OCI-LY3 (cell line): Measurements from ENCODE around the gene ST6GAL2.

Experiments
- H2AFZ ChIP-seq: fragments of 200-600, 300-600 bp; shearing (Covaris generic); 2 replicates; pipeline ENCODE4 v1.6.0; 2014; ENCODE audit warnings: antibody characterized with exemption, low read depth, low read length
- H3K27ac ChIP-seq: fragments of 200-600, 300-600 bp; sonication (generic); 2 replicates; pipeline ENCODE4 v1.5.1; 2014; ENCODE audit warnings: mild to moderate bottlenecking, low read length, moderate library complexity, mixed read lengths
- H3K27me3 ChIP-seq: fragments of 200-600, 300-600 bp; sonication (generic); 2 replicates; pipeline ENCODE4 v1.6.1; 2014; ENCODE audit warnings: low read depth, low read length, mixed read lengths
- H3K36me3 ChIP-seq: fragments of 200-600, 300-600 bp; sonication (generic); replicated peaks from 2 replicates; pipeline ENCODE3; 2014; ENCODE audit warnings: low read depth, low read length, mixed read lengths
- H3K4me1 ChIP-seq: fragments of 300-600, 200-600 bp; sonication (generic); 2 replicates; pipeline ENCODE4 v1.6.1; 2014; ENCODE audit warnings: low read length, mixed read lengths
- H3K4me2 ChIP-seq: fragments of 200-600, 300-600 bp; sonication (generic); 2 replicates; pipeline ENCODE4 v1.6.1; 2014; ENCODE audit warnings: low read length, mixed read lengths
- H3K4me3 ChIP-seq: fragments of 300-600, 200-600 bp; sonication (generic); 2 replicates; pipeline ENCODE4 v1.5.1; 2014; ENCODE audit warnings: antibody characterized with exemption, mild to moderate bottlenecking, low read length, moderate library complexity
- H3K79me2 ChIP-seq: fragments of 300-600, 200-600 bp; shearing (Covaris generic); 2 replicates; pipeline ENCODE4 v1.6.1; 2014; ENCODE audit warnings: mild to moderate bottlenecking, low read length, mixed read lengths
- H3K9ac ChIP-seq: fragments of 300-600, 200-600 bp; shearing (Covaris generic); 2 replicates; pipeline ENCODE4 v1.6.0; 2014; ENCODE audit warnings: mild to moderate bottlenecking, low read length, moderate library complexity
- H3K9me3 ChIP-seq: fragments of 200-600, 300-600 bp; shearing (Covaris generic); 2 replicates; pipeline ENCODE4 v1.6.1; 2014; ENCODE audit warnings: low read length, mixed read lengths; ENCODE audit not compliant: insufficient read depth
- H4K20me1 ChIP-seq: fragments of 200-600, 300-600 bp; sonication (generic); 2 replicates; pipeline ENCODE4 v1.6.1; 2016; ENCODE audit warnings: low read length, mixed read lengths; ENCODE audit not compliant: insufficient read depth
- CTCF ChIP-seq: fragments of 200-600, 300-600 bp; sonication (generic); IDR thresholded peaks from 2 replicates; pipeline ENCODE4 v1.5.1; 2014; ENCODE audit warnings: antibody characterized with exemption, low read length, low read depth
- EZH2phosphoT487 ChIP-seq: fragments of 200-600 bp; shearing (Covaris generic); IDR thresholded peaks from 2 replicates; pipeline ENCODE4 v1.6.1; 2018; ENCODE audit warnings: antibody characterized with exemption, mixed run types, low read depth

Gene ST6GAL2

DNA sequence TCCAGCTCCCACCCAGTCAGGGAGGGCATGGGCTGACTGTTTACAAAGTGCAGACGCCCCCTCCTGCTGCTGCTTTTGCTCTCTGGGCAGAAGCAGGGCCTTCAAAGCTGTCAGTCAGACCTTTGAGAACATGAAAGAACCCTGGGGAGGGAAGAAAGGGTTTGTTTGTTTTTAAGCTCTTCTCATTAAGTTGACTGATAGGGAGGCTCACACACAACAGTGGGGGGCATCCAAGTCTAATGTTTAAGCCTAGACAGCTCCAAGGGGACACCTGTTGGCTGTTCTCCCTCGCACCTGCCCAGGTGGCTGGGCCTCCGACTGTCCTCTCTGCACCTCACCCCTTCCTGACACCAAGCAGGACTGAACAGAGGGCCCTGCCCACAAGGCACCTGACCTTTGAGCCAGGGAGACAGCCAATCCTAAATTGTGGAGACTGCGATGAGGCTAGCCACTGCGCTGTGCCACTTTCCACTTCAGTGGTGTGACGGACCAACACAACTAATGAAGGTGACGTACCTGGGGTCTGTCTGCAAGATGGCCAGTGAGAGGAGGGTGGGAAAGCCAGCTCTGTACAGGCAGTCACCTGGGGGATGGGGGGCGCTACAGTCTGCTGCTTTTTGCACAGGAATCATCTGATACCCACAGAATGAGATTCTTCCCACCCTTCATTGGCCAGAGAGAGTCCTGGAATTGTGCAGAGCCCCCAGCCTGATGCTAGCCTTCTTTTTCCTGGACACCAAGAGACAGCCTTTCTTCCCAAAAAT, 16.3 kb downstream of the ST6GAL2 start:
- no peak overlapping the region for H3K27ac ChIP-seq
- no peaks in the 10 kb centered on the region for H4K20me1 ChIP-seq
- TF ChIP-seq CTCF: no peak
- no peak for TF ChIP-seq EZH2phosphoT487
- H3K4me3 ChIP-seq: no peak overlapping the region
- no peak overlapping the region for H3K9ac ChIP-seq
- no peaks in the 10 kb centered on the region for H3K27me3 ChIP-seq
- H3K4me1 ChIP-seq: no peaks in the 10 kb centered on the region
- H3K79me2 ChIP-seq: no peaks in the 10 kb centered on the region
- H3K36me3 ChIP-seq: no peaks in the 10 kb centered on the region
- H3K4me2 ChIP-seq: no peak overlapping the region
- no peak overlapping the region for H2AFZ ChIP-seq
- H3K9me3 ChIP-seq: no peaks in the 10 kb centered on the region

DNA sequence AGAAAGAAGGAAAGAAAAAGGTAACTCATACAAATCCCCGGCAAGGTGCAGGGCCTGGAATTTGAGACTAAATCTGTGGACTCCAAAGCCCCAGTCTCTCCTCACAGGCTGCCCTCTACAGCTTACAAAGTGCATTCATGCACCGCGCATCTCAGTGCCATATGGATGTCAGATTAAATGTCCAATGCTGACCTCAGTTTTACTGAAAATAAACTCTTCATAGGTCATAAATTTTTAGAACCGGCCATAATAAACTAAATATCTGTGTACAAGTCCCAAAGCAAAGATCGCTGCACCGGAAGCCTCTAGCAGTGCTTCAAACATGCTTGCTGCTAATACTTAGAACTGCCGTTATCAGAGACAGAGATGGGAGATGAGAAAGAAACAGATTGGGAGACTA, 17.7 kb downstream of the ST6GAL2 start:
- Histone ChIP-seq H3K4me1 (no peaks in the 10 kb centered on the region), H3K9ac (no peak overlapping the region), H3K27ac (no peak overlapping the region), H3K9me3 (no peaks in the 10 kb centered on the region), H2AFZ (no peak overlapping the region), H3K79me2 (no peaks in the 10 kb centered on the region), H3K27me3 (no peaks in the 10 kb centered on the region), H3K36me3 (no peaks in the 10 kb centered on the region), H3K4me2 (no peak overlapping the region), H4K20me1 (no peaks in the 10 kb centered on the region), H3K4me3 (no peak overlapping the region)
- TF ChIP-seq CTCF (no peak), EZH2phosphoT487 (no peak)

GRCh38 chr2:106867196-106867953, 18.6 kb downstream of the ST6GAL2 start:
- H3K79me2 ChIP-seq: no peaks in the 10 kb centered on the region
- no peak overlapping the region for H3K4me3 ChIP-seq
- H4K20me1 ChIP-seq: no peaks in the 10 kb centered on the region
- H3K4me1 ChIP-seq: no peaks in the 10 kb centered on the region
- H3K9me3 ChIP-seq: no peaks in the 10 kb centered on the region
- TF ChIP-seq CTCF: no peak
- no peak for TF ChIP-seq EZH2phosphoT487
- H3K27me3 ChIP-seq: no peaks in the 10 kb centered on the region
- H2AFZ ChIP-seq: no peak overlapping the region
- no peak overlapping the region for H3K4me2 ChIP-seq
- no peaks in the 10 kb centered on the region for H3K36me3 ChIP-seq
- H3K9ac ChIP-seq: no peak overlapping the region
- H3K27ac ChIP-seq: no peak overlapping the region

DNA sequence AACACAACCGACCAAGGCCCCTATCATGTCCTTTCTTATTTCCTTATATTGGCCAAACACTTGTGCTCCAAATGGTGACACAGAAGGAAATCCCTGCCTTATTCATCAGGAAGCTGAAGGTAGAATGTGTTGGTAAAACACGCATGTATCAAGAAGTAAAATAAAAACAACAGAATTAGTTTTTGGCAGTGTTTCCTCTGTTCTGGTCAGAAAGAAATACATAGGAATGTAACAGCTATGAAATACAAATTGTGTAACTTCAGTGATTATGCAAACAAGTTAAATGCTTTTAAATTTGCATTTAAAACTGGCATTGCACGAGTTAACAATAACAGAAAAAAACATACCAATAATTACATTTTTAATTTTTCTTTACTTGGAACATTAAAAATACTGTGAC, 19.3 kb downstream of the ST6GAL2 start:
- H4K20me1 ChIP-seq: no peaks in the 10 kb centered on the region
- no peaks in the 10 kb centered on the region for H3K4me1 ChIP-seq
- H3K4me2 ChIP-seq: no peak overlapping the region
- no peaks in the 10 kb centered on the region for H3K27me3 ChIP-seq
- H3K27ac ChIP-seq: no peak overlapping the region
- TF ChIP-seq EZH2phosphoT487 (no peak), CTCF (no peak)
- no peaks in the 10 kb centered on the region for H3K9me3 ChIP-seq
- H3K36me3 ChIP-seq: no peaks in the 10 kb centered on the region
- no peaks in the 10 kb centered on the region for H3K79me2 ChIP-seq
- H3K9ac ChIP-seq: no peak overlapping the region
- H2AFZ ChIP-seq: no peak overlapping the region
- H3K4me3 ChIP-seq: no peak overlapping the region
